CD4-positive, alpha-beta T cell treated with Interleukin-15 for 1 hour (primary cell): ENCODE data around the gene ITPR3.

Experiments used
- DNase-seq: peaks from one replicate; pipeline ENCODE4 v3.0.0-alpha.2; 2020

ITPR3 gene

GRCh38 chr6:33688451-33689147, 67.5 kb downstream of the ITPR3 start:
- DNase-seq, result no peak

GRCh38 chr6:33689148-33689494, 68.0 kb downstream of the ITPR3 start:
- DNase-seq, result no peak

GRCh38 chr6:33689879-33690278, 68.8 kb downstream of the ITPR3 start:
- DNase-seq, result no peak

- no peak for DNase-seq
Observed at GRCh38 chr6:33690766-33691165, 69.6 kb downstream of the ITPR3 start.

GRCh38 chr6:33691456-33692077, 70.4 kb downstream of the ITPR3 start:
- no peak for DNase-seq

- DNase-seq, result no peak
Observed at GRCh38 chr6:33692078-33692759, 71.1 kb downstream of the ITPR3 start.

GRCh38 chr6:33692760-33693158, 71.6 kb downstream of the ITPR3 start:
- DNase-seq, result peak; percentile 77

GRCh38 chr6:33693186-33694105, 72.3 kb downstream of the ITPR3 start:
- DNase-seq, result no peak

- DNase-seq, result peak; percentile 62
Observed at GRCh38 chr6:33694401-33694931, 73.3 kb downstream of the ITPR3 start.

GRCh38 chr6:33694977-33695376, 73.9 kb downstream of the ITPR3 start:
- no peak for DNase-seq

GRCh38 chr6:33695451-33695887, 74.3 kb downstream of the ITPR3 start:
- no peak for DNase-seq

- DNase-seq, result no peak
Observed at GRCh38 chr6:33696076-33696475, 75.0 kb downstream of the ITPR3 start.

GRCh38 chr6:33696548-33697518, 75.7 kb downstream of the ITPR3 start:
- DNase-seq, result peak; percentile 56

GRCh38 chr6:33697845-33698244, 76.7 kb downstream of the ITPR3 start:
- no peak for DNase-seq

GRCh38 chr6:33698494-33698893, 77.4 kb downstream of the ITPR3 start:
- no peak for DNase-seq

GRCh38 chr6:33699131-33699530, 78.0 kb downstream of the ITPR3 start:
- no peak for DNase-seq

- DNase-seq, result no peak
Observed at GRCh38 chr6:33699739-33700138, 78.6 kb downstream of the ITPR3 start.

- peak; percentile 74 for DNase-seq
Observed at GRCh38 chr6:33700391-33701050, 79.4 kb downstream of the ITPR3 start.

GRCh38 chr6:33702345-33702977, 81.3 kb downstream of the ITPR3 start:
- peak; percentile 45 for DNase-seq
